ENCODE measurements around the gene TTC21B. TPM values are rescaled to one million over a fixed set of nuclear protein-coding genes. Genes with fewer than 3 reads are reported as not detected.
"Not testable (repeated sequence)": the region's sequence is repeated elsewhere in the genome, so short reads cannot be mapped to it uniquely, and the experiment has no call there.

Gene TTC21B
- total RNA-seq (31.2 TPM), polyA plus RNA-seq (1 to 10 TPM; 5.1 to 7.8 (median 6.6) TPM)

DNA sequence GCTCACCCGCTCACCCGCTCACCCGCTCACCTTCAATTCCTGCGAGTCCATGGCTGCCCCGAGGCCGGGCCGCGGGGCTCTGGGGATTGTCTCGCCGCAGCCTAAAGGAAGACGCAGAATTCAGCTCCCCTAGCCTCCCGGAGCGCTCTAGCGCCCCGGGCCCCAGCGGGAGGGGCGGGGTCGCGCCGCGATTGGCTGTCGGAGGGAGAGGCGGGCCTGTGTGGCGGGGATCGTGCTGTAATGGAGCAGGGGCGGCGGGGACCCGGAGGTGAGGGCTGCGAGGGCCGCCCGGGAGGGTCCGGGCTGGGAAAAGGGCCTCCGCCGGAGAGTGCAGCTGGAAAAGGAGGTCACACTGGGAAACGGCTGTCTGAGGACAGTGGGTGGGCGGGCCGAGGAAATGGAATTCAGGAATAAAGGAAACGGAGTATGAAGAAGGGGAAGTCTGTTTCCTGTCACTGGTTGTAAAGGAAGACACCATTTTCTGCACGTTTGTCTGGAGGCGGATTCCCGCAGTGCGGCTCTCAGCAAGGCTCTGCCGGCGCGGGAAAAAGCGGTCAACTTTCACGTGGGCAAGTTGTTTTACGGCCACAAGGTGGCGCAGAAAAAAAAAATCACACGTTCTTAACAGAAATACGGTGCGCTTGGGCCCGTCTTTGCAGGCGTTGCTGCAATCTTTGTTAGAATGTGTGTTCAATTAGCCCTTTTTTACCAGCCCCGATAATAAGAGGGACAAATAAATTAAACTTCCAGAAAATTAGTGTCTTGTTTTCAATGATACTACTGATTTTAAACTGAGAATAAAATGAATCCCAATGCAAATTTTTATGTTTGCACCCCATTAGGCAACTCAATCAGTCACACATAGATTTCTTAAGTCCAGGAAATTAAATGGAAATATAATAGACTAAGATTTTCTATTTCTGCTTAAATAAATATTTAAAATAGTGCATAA lies at the start of gene TTC21B:
Gene TTC21B, minus strand, starts transcription at position 122 of the 952 bp plus-strand sequence. Its CDS starts 71 bp downstream, at position 51.
- peaks cover 22% of the 10 kb centered on the region for H3K4me1 ChIP-seq (ENCODE audit: control insufficient read depth, insufficient read depth, low read length, poor library complexity, severe bottlenecking)
- H3K27ac ChIP-seq (ENCODE audit: insufficient read depth, low read length, poor library complexity, severe bottlenecking): peak within 1 kb of the TSS; percentile 85
- H3K4me3 ChIP-seq (ENCODE audit: low read depth, low read length): peak within 1 kb of the TSS; percentile 94
- ATAC-seq (ENCODE audit: low read depth in 2 of 2) (peak; percentile 95 to 96), DNase-seq (peak; percentile 89 to 95 (median 93))
- H3K9me3 ChIP-seq (ENCODE audit: control insufficient read depth in 2 of 2, low read length in 2 of 2): no peaks in the 10 kb centered on the region
- Mint-ChIP-seq H3K9me3 (no peaks in the 10 kb centered on the region), H3K27me3 (no peaks in the 10 kb centered on the region), H3K36me3 (no peaks in the 10 kb centered on the region), H3K4me1 (peaks cover 0 to 19% (median 6%) of the 10 kb centered on the region in 4 donors), H3K4me3 (peak within 1 kb of the TSS in 3 of 4 donors; percentile 41 to 60 (median 58)), H3K27ac (no peak within 1 kb of the TSS)
- no peaks in the 10 kb centered on the region for H3K27me3 ChIP-seq (ENCODE audit: control insufficient read depth, insufficient read depth, low read length)
- H3K36me3 ChIP-seq (ENCODE audit: control insufficient read depth, insufficient read depth, low read length): no peaks in the 10 kb centered on the region

DNA sequence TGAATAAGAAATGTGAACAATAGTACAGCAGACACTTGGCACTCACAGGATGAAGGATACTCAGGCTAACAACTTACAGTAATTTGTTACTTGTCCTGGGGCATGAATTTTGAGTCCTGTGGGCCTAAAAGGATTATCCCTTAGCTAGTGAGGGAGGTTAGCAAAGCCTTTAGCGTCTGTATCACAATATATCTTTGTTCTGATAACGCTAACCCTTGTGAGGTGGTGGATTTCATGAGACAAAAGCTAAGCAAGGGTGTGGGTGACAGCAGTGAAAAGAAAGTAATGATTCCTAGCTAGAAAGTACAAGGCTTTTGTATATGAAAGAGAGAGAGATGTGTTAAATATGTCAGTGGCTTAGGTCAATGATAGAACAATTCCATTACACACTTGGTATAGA lies 46.8 kb upstream of the TTC21B start:
- ATAC-seq (ENCODE audit: low read depth in 2 of 2): no peak
- Histone ChIP-seq H3K9me3 (ENCODE audit: control insufficient read depth in 2 of 2, low read length in 2 of 2) (no peaks in the 10 kb centered on the region), H3K27ac (ENCODE audit: insufficient read depth, low read length, poor library complexity, severe bottlenecking) (no peak overlapping the region), H3K4me3 (ENCODE audit: low read depth, low read length) (no peak overlapping the region), H3K4me1 (ENCODE audit: control insufficient read depth, insufficient read depth, low read length, poor library complexity, severe bottlenecking) (no peaks in the 10 kb centered on the region), H3K36me3 (ENCODE audit: control insufficient read depth, insufficient read depth, low read length) (no peaks in the 10 kb centered on the region), H3K27me3 (ENCODE audit: control insufficient read depth, insufficient read depth, low read length) (no peaks in the 10 kb centered on the region)
- H3K27ac Mint-ChIP-seq: no peak overlapping the region
- no peaks in the 10 kb centered on the region for H3K9me3 Mint-ChIP-seq
- H3K36me3 Mint-ChIP-seq: no peaks in the 10 kb centered on the region
- H3K4me3 Mint-ChIP-seq: no peak overlapping the region
- no peak for DNase-seq
- peaks cover 0 to 2% (median 0%) of the 10 kb centered on the region in 4 donors for H3K4me1 Mint-ChIP-seq
- peaks cover 8% of the 10 kb centered on the region for H3K27me3 Mint-ChIP-seq

DNA sequence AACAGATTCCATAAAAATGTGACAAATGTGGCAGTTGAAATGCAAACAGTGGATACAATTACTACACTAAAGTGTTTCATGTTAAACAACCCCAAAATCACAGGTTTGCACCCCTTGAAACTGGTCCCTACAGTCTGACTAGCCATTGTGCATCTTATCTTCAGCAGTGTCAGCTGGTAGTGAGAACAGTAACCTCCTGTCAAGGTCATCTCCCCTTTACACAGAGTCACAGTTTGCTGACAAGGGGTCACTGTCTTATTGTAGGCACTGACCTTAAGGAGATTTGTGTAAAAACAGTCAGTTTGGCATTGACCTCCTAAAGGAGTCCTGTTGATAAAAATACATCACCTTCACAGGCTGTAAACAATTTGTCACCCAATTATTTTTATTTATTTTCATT lies 37.3 kb upstream of the TTC21B start:
- Histone ChIP-seq H3K27ac (ENCODE audit: insufficient read depth, low read length, poor library complexity, severe bottlenecking) (no peak overlapping the region), H3K4me1 (ENCODE audit: control insufficient read depth, insufficient read depth, low read length, poor library complexity, severe bottlenecking) (no peaks in the 10 kb centered on the region), H3K36me3 (ENCODE audit: control insufficient read depth, insufficient read depth, low read length) (no peaks in the 10 kb centered on the region), H3K27me3 (ENCODE audit: control insufficient read depth, insufficient read depth, low read length) (no peaks in the 10 kb centered on the region), H3K4me3 (ENCODE audit: low read depth, low read length) (no peak overlapping the region), H3K9me3 (ENCODE audit: control insufficient read depth in 2 of 2, low read length in 2 of 2) (no peaks in the 10 kb centered on the region)
- no peak for ATAC-seq (ENCODE audit: low read depth in 2 of 2)
- Mint-ChIP-seq H3K27ac (no peak overlapping the region), H3K36me3 (no peaks in the 10 kb centered on the region), H3K9me3 (no peaks in the 10 kb centered on the region), H3K4me3 (no peak overlapping the region), H3K4me1 (no peaks in the 10 kb centered on the region), H3K27me3 (no peaks in the 10 kb centered on the region)
- DNase-seq: no peak

DNA sequence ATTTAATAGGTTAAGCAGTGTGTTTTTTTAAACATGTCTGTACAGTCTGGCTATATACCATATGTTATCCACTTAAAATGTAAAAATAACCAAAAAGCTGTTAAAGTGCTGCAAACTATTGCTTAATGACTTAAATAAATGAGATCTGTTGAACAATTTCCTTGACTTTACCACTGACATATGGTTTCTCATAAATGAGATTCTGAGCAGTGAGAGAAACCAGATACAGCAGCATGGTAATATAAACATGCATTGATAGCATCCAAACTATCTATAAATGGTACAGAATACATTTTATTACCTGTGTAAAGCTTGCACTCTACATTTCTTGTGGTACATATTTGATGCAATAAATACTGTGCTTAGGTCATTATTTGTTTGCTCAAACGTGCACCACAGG lies 36.3 kb upstream of the TTC21B start:
- Histone ChIP-seq H3K27ac (ENCODE audit: insufficient read depth, low read length, poor library complexity, severe bottlenecking) (no peak overlapping the region), H3K4me1 (ENCODE audit: control insufficient read depth, insufficient read depth, low read length, poor library complexity, severe bottlenecking) (no peaks in the 10 kb centered on the region), H3K36me3 (ENCODE audit: control insufficient read depth, insufficient read depth, low read length) (no peaks in the 10 kb centered on the region), H3K9me3 (ENCODE audit: control insufficient read depth in 2 of 2, low read length in 2 of 2) (no peaks in the 10 kb centered on the region), H3K4me3 (ENCODE audit: low read depth, low read length) (no peak overlapping the region), H3K27me3 (ENCODE audit: control insufficient read depth, insufficient read depth, low read length) (no peaks in the 10 kb centered on the region)
- Mint-ChIP-seq H3K27ac (no peak overlapping the region), H3K36me3 (no peaks in the 10 kb centered on the region), H3K4me1 (no peaks in the 10 kb centered on the region), H3K27me3 (peaks cover 5% of the 10 kb centered on the region), H3K9me3 (no peaks in the 10 kb centered on the region), H3K4me3 (no peak overlapping the region)
- ATAC-seq (ENCODE audit: low read depth in 2 of 2) (no peak), DNase-seq (no peak)

DNA sequence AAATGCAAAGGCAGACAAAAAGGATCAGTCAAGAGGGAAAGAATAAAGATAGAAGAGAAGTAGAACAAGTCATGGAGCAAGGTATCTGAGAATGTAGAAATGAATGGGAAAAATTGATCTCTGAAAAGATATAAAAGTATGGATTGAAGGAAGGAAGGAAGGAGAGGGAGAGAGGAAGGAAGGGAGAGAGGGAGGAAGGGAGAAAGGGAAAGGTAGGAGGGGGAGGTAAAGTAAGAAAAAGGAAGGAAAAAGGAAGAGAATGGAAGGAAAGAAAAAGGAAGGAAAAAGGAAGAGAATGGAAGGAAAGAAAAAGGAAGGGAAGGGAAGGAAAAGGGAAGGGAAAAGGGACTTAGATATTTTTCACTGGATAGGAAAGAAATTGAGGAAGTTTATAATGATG lies 31.5 kb upstream of the TTC21B start:
- Histone ChIP-seq H3K27me3 (ENCODE audit: control insufficient read depth, insufficient read depth, low read length) (peaks cover 2% of the 10 kb centered on the region), H3K27ac (ENCODE audit: insufficient read depth, low read length, poor library complexity, severe bottlenecking) (no peak overlapping the region), H3K36me3 (ENCODE audit: control insufficient read depth, insufficient read depth, low read length) (no peaks in the 10 kb centered on the region), H3K4me3 (ENCODE audit: low read depth, low read length) (no peak overlapping the region), H3K9me3 (ENCODE audit: control insufficient read depth in 2 of 2, low read length in 2 of 2) (no peaks in the 10 kb centered on the region), H3K4me1 (ENCODE audit: control insufficient read depth, insufficient read depth, low read length, poor library complexity, severe bottlenecking) (no peaks in the 10 kb centered on the region)
- ATAC-seq (ENCODE audit: low read depth in 2 of 2): no peak
- Mint-ChIP-seq H3K27ac (no peak overlapping the region), H3K9me3 (peaks cover 0 to 3% (median 0%) of the 10 kb centered on the region in 7 donors), H3K36me3 (no peaks in the 10 kb centered on the region), H3K4me1 (no peaks in the 10 kb centered on the region), H3K4me3 (no peak overlapping the region), H3K27me3 (peaks cover 7% of the 10 kb centered on the region)
- no peak for DNase-seq

DNA sequence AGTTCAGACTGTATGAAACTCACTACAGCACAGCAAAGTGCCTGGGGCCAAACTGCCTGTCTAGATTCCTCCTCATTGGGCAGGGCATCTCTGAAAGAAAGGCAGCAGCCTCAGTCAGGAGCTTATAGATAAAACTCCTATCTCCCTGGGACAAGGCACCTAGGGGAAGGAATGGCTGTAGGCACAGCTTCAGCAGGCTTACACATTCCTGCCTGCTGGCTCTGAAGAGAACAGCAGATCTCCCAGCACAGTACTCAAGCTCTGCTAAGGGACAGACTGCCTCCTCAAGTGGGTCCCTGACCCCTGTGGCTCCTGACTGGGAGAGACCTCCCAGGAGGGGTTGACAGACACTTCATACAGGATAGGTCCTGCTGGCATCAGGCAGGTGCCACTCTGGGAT lies 18.6 kb upstream of the TTC21B start:
- not testable (repeated sequence) for H3K27ac ChIP-seq (ENCODE audit: insufficient read depth, low read length, poor library complexity, severe bottlenecking); H3K4me1 ChIP-seq (ENCODE audit: control insufficient read depth, insufficient read depth, low read length, poor library complexity, severe bottlenecking); H3K36me3 ChIP-seq (ENCODE audit: control insufficient read depth, insufficient read depth, low read length); ATAC-seq (ENCODE audit: low read depth in 2 of 2); H3K36me3 Mint-ChIP-seq; H3K4me1 Mint-ChIP-seq; H3K4me3 ChIP-seq (ENCODE audit: low read depth, low read length); H3K9me3 ChIP-seq (ENCODE audit: control insufficient read depth in 2 of 2, low read length in 2 of 2); H3K4me3 Mint-ChIP-seq; H3K27me3 ChIP-seq (ENCODE audit: control insufficient read depth, insufficient read depth, low read length); H3K9me3 Mint-ChIP-seq; H3K27ac Mint-ChIP-seq; DNase-seq
- H3K27me3 Mint-ChIP-seq: peaks cover 12% of the 10 kb centered on the region

DNA sequence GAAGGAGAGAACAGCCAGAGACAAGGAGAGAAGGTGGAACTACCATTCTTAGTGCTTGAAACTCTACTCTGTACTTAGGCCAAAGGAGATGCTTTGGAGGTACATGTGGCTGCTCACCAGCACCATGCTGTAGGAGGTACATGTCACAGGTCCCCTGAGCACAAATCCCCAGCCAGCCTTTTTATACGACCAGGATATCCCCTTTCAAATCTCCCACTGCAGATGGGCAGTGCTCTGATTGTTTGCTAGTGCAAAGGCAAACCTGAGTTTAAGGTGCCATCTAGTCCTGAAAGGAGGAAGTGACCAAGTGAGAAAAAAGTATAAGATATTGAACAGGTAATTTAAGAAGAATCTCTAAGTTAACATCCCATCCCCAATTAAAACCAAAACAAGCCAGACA lies 17.1 kb upstream of the TTC21B start:
- Histone ChIP-seq H3K27me3 (ENCODE audit: control insufficient read depth, insufficient read depth, low read length) (no peaks in the 10 kb centered on the region), H3K4me1 (ENCODE audit: control insufficient read depth, insufficient read depth, low read length, poor library complexity, severe bottlenecking) (no peaks in the 10 kb centered on the region), H3K36me3 (ENCODE audit: control insufficient read depth, insufficient read depth, low read length) (no peaks in the 10 kb centered on the region), H3K27ac (ENCODE audit: insufficient read depth, low read length, poor library complexity, severe bottlenecking) (no peak overlapping the region), H3K4me3 (ENCODE audit: low read depth, low read length) (no peak overlapping the region), H3K9me3 (ENCODE audit: control insufficient read depth in 2 of 2, low read length in 2 of 2) (no peaks in the 10 kb centered on the region)
- H3K4me3 Mint-ChIP-seq: no peak overlapping the region
- peaks cover 0 to 2% (median 0%) of the 10 kb centered on the region in 7 donors for H3K9me3 Mint-ChIP-seq
- H3K27ac Mint-ChIP-seq: no peak overlapping the region
- no peaks in the 10 kb centered on the region for H3K4me1 Mint-ChIP-seq
- ATAC-seq (ENCODE audit: low read depth in 2 of 2) (no peak), DNase-seq (no peak)
- no peaks in the 10 kb centered on the region for H3K36me3 Mint-ChIP-seq
- peaks cover 12% of the 10 kb centered on the region for H3K27me3 Mint-ChIP-seq

DNA sequence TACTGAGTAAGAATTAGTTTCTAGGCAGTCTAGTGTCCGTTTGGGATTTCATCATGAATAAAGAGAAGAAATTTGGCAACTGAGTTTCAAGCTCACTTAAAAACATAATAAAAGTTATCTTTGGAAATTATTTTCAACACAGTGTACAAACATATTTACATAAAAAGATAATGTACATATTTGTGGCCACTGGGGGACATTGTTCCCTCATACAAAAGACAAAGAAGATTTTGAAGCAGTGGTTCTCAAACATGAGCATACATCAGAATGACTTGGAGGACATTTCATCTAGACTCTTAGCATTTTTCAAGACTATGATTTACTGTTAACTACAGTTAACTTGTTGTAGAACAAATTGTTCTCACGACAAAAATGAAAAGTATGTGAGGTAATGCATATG lies 15.7 kb upstream of the TTC21B start:
- no peak overlapping the region for H3K4me3 Mint-ChIP-seq
- H3K4me3 ChIP-seq (ENCODE audit: low read depth, low read length): no peak overlapping the region
- ATAC-seq (ENCODE audit: low read depth in 2 of 2): no peak

More for the DNA sequence above, 15.7 kb upstream of the TTC21B start:
- no peaks in the 10 kb centered on the region for H3K36me3 Mint-ChIP-seq
- H3K27ac Mint-ChIP-seq: no peak overlapping the region
- no peak for DNase-seq
- no peak overlapping the region for H3K27ac ChIP-seq (ENCODE audit: insufficient read depth, low read length, poor library complexity, severe bottlenecking)
- peaks cover 1% of the 10 kb centered on the region for H3K27me3 ChIP-seq (ENCODE audit: control insufficient read depth, insufficient read depth, low read length)
- H3K9me3 Mint-ChIP-seq: peaks cover 0 to 2% (median 0%) of the 10 kb centered on the region in 7 donors
- no peaks in the 10 kb centered on the region for H3K4me1 ChIP-seq (ENCODE audit: control insufficient read depth, insufficient read depth, low read length, poor library complexity, severe bottlenecking)
- no peaks in the 10 kb centered on the region for H3K9me3 ChIP-seq (ENCODE audit: control insufficient read depth in 2 of 2, low read length in 2 of 2)
- H3K4me1 Mint-ChIP-seq: no peaks in the 10 kb centered on the region
- peaks cover 12% of the 10 kb centered on the region for H3K27me3 Mint-ChIP-seq
- H3K36me3 ChIP-seq (ENCODE audit: control insufficient read depth, insufficient read depth, low read length): no peaks in the 10 kb centered on the region

All from CD4-positive, CD25-positive, alpha-beta regulatory T cell (primary cell).